ENCODE measurements around the gene BTRC. TPM values are rescaled to one million over a fixed set of nuclear protein-coding genes. Genes with fewer than 3 reads are reported as not detected.

The BTRC gene
- total RNA-seq, 1 experiment from 2014 or later = 22.4 TPM

- TF ChIP-seq ZSCAN18 (CRISPR knock-in tag; IDR thresholded peaks at IDR 0.05) (no peak), CREM (CRISPR knock-in tag; IDR thresholded peaks at IDR 0.05) (no peak), ZNF121 (CRISPR knock-in tag; IDR thresholded peaks at IDR 0.05) (no peak), ZMAT4 (CRISPR knock-in tag; IDR thresholded peaks at IDR 0.05) (no peak), ZNF219 (CRISPR knock-in tag; IDR thresholded peaks at IDR 0.05; ENCODE audit: borderline replicate concordance) (no peak), ZNF138 (CRISPR knock-in tag; conservative IDR thresholded peaks at IDR 0.05) (no peak), ZNF396 (CRISPR knock-in tag; IDR thresholded peaks at IDR 0.05; ENCODE audit: borderline replicate concordance) (no peak), KAT7 (CRISPR knock-in tag; IDR thresholded peaks at IDR 0.05; ENCODE audit: borderline replicate concordance) (no peak), RORB (CRISPR knock-in tag; IDR thresholded peaks at IDR 0.05) (no peak), FOXP4 (CRISPR knock-in tag; IDR thresholded peaks at IDR 0.05) (no peak)
- H3K9me3 Mint-ChIP-seq = no peaks in the 10 kb centered on the region
- peaks cover 2% of the 10 kb centered on the region; the same call in 1 of the 2 replicates for H3K27me3 Mint-ChIP-seq (ENCODE audit: low read depth)
- no peak overlapping the region for H3K4me3 Mint-ChIP-seq
- ATAC-seq (peak; percentile 24; the same call in 1 of the 2 replicates), DNase-seq (ENCODE audit: low spot score) (no peak)
- ChIA-PET CTCF (interaction anchor here (1.0 to 5.0 kb wide), 3 partner anchors 10 to 345 kb away, joined by 4 to 27 read pairs (median 4); no protein-coding TSS in a partner anchor), POLR2A (no interaction called here)
- peaks cover 7% of the 10 kb centered on the region for H3K4me1 Mint-ChIP-seq
- no peak overlapping the region for H3K27ac Mint-ChIP-seq
- no peaks in the 10 kb centered on the region for H3K36me3 Mint-ChIP-seq
These were observed 204.2 kb downstream of the BTRC start for GRCh38 chr10:101558204-101558603.

- DNase-seq (ENCODE audit: low spot score) (no peak), ATAC-seq (no peak)
- TF ChIP-seq JUN (CRISPR knock-in tag; IDR thresholded peaks at IDR 0.05) (no peak), EMX1 (CRISPR knock-in tag; IDR thresholded peaks at IDR 0.05) (no peak), USF2 (CRISPR knock-in tag; IDR thresholded peaks at IDR 0.05) (no peak), NR3C1 (CRISPR knock-in tag; conservative IDR thresholded peaks at IDR 0.05; ENCODE audit: low read depth) (no peak)
- Mint-ChIP-seq H3K27me3 (ENCODE audit: low read depth) (peaks cover 4% of the 10 kb centered on the region), H3K27ac (no peak overlapping the region), H3K36me3 (no peaks in the 10 kb centered on the region), H3K4me3 (no peak overlapping the region), H3K4me1 (peaks cover 7% of the 10 kb centered on the region), H3K9me3 (no peaks in the 10 kb centered on the region)
- POLR2A ChIA-PET = no interaction called here
- CTCF ChIA-PET = interaction anchor here (1.0 to 5.0 kb wide), 4 partner anchors 9 to 345 kb away, joined by 3 to 27 read pairs (median 4); no protein-coding TSS in a partner anchor
These were observed 205.0 kb downstream of the BTRC start for GRCh38 chr10:101558671-101559595.

GRCh38 chr10:101559596-101560297, 205.8 kb downstream of the BTRC start:
- POLR2A ChIA-PET = no interaction called here
- no peak overlapping the region for H3K27ac Mint-ChIP-seq
- CTCF ChIA-PET = interaction anchor here (0.7 to 5.0 kb wide), 3 partner anchors 10 to 93 kb away, joined by 3 to 27 read pairs (median 3); no protein-coding TSS in a partner anchor
- ATAC-seq (no peak), DNase-seq (ENCODE audit: low spot score) (no peak)
- no peak overlapping the region for H3K4me3 Mint-ChIP-seq
- no peaks in the 10 kb centered on the region for H3K9me3 Mint-ChIP-seq
- peaks cover 7% of the 10 kb centered on the region for H3K27me3 Mint-ChIP-seq (ENCODE audit: low read depth)
- H3K36me3 Mint-ChIP-seq = no peaks in the 10 kb centered on the region
- peaks cover 7% of the 10 kb centered on the region for H3K4me1 Mint-ChIP-seq
- TF ChIP-seq IRF2 (CRISPR knock-in tag; IDR thresholded peaks at IDR 0.05; ENCODE audit: borderline replicate concordance, low read depth) = no peak
- TF ChIP-seq HMGA2 (CRISPR knock-in tag; IDR thresholded peaks at IDR 0.05) = no peak
- TF ChIP-seq CDX4 (CRISPR knock-in tag; IDR thresholded peaks at IDR 0.05; ENCODE audit: borderline replicate concordance) = no peak
- TF ChIP-seq ATF1 (CRISPR knock-in tag; IDR thresholded peaks at IDR 0.05) = no peak
- TF ChIP-seq FOXJ3 (CRISPR knock-in tag; IDR thresholded peaks at IDR 0.05; ENCODE audit: borderline replicate concordance) = no peak
- TF ChIP-seq GABPB1 (CRISPR knock-in tag; IDR thresholded peaks at IDR 0.05) = no peak
- no peak for TF ChIP-seq HMGXB4 (CRISPR knock-in tag; IDR thresholded peaks at IDR 0.05)
- TF ChIP-seq ZBTB43 (CRISPR knock-in tag; IDR thresholded peaks at IDR 0.05) = no peak
